Spleen (tissue), 7 donors: ENCODE data around the gene BMP2K.

Source experiments
- POLR2A ChIP-seq, 3 donors: fragments of 450-650 bp; IDR thresholded peaks; one replicate each; pipeline ENCODE4 v1.5.1; 2017; ENCODE audit warnings: antibody characterized with exemption in 3 of 3, mild to moderate bottlenecking in 1 of 3
- POLR2AphosphoS5 ChIP-seq, 3 donors: sonication (generic); formaldehyde crosslinking; IDR thresholded peaks; one replicate each; pipeline ENCODE4 v1.5.1; 2017; ENCODE audit warnings: antibody characterized with exemption in 3 of 3
- TF ChIP-seq, protein P1 (sequence below), 11 experiments: fragments of 200-600 bp in 7 of 11; fragments of 450-650 bp in 4 of 11; sonication (generic) in 4 of 11; IDR thresholded peaks in 8 of 11; conservative IDR thresholded peaks in 3 of 11; 1 replicate in 7 of 11; 2 replicates in 4 of 11; pipeline versions ENCODE4 v1.4.0 to v1.8.0; 2016 to 2021; ENCODE audit warnings: antibody characterized with exemption in 11 of 11, inconsistent platforms in 4 of 11, mild to moderate bottlenecking in 1 of 11
- donor health status: DM: no; HTN: no; CAD: no; lungs with moderate emphysema.
- donor health status: DM: no; HTN: no; CAD: no.
- donor health status: DM: no; HTN: no; CAD: no.

DNA sequence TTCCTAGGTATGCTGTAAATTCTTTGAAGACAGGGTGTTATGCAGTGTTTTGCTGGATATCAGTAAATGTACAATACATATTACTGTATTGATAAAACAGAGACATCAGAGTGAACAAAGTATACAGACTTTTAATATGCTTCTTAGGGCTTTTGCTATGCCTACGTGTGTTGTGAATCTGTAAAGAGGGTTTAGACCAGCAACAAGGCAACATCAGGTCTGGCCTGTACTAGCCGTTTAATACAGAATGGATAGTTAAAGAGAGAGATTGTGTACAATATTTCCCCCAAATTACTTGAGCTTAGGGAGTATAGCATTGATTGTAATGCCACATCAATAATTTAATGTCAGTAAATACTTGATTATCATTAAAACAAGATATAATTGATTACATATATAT lies 87.8 kb downstream of the BMP2K start:
- TF ChIP-seq, protein P1, sequence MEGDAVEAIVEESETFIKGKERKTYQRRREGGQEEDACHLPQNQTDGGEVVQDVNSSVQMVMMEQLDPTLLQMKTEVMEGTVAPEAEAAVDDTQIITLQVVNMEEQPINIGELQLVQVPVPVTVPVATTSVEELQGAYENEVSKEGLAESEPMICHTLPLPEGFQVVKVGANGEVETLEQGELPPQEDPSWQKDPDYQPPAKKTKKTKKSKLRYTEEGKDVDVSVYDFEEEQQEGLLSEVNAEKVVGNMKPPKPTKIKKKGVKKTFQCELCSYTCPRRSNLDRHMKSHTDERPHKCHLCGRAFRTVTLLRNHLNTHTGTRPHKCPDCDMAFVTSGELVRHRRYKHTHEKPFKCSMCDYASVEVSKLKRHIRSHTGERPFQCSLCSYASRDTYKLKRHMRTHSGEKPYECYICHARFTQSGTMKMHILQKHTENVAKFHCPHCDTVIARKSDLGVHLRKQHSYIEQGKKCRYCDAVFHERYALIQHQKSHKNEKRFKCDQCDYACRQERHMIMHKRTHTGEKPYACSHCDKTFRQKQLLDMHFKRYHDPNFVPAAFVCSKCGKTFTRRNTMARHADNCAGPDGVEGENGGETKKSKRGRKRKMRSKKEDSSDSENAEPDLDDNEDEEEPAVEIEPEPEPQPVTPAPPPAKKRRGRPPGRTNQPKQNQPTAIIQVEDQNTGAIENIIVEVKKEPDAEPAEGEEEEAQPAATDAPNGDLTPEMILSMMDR (IDR thresholded peaks at IDR 0.05 in 8 of 11, conservative IDR thresholded peaks at IDR 0.05 in 3 of 11): no peak
- TF ChIP-seq POLR2A (IDR thresholded peaks at IDR 0.05) (no peak), POLR2AphosphoS5 (IDR thresholded peaks at IDR 0.05) (no peak)
